Upper lobe of left lung (tissue), 6 donors: ENCODE data around the gene CNTNAP2. TPM values are rescaled to one million over a fixed set of nuclear protein-coding genes. Genes with fewer than 3 reads are reported as not detected.

Experiments used
- ATAC-seq, 2 donors: fragments of 200-7000 bp; cut with Tn5 transposase; one replicate each; pipeline ENCODE4 v1.9.1; 2022; ENCODE audit warnings: mild to moderate bottlenecking in 2 of 2, moderate library complexity in 2 of 2; ENCODE audit not compliant: low FRiP score in 2 of 2
- DNase-seq, 2 donors: peaks; one replicate each; pipeline ENCODE4 v3.0.0-alpha.2; 2019 to 2020
- H3K27ac ChIP-seq, 4 donors: fragments of 200-600 bp; sonication (generic); one replicate each; pipeline ENCODE4 v1.5.1; 2016 to 2019
- H3K27me3 ChIP-seq, 4 donors: fragments of 200-600 bp; sonication (generic); one replicate each; pipeline ENCODE4 v1.5.1; 2017 to 2019
- H3K36me3 ChIP-seq, 4 donors: fragments of 200-600 bp; sonication (generic); one replicate each; pipeline ENCODE4 v1.5.1; 2016 to 2019
- H3K4me1 ChIP-seq, 4 donors: fragments of 200-600 bp; sonication (generic); one replicate each; pipeline ENCODE4 v1.5.1; 2018 to 2019
- H3K4me3 ChIP-seq, 4 donors: fragments of 200-600 bp; sonication (generic); one replicate each; pipeline ENCODE4 v1.5.1; 2017 to 2019; ENCODE audit warnings: mild to moderate bottlenecking in 2 of 4, moderate library complexity in 1 of 4
- H3K9me3 ChIP-seq, 4 donors: fragments of 200-600 bp; sonication (generic); one replicate each; pipeline ENCODE4 v1.5.1; 2018 to 2019
- EP300 ChIP-seq, 4 donors: sonication (generic); formaldehyde crosslinking; IDR thresholded peaks; one replicate each; pipeline ENCODE4 v1.5.1; 2017; ENCODE audit warnings: antibody characterized with exemption in 4 of 4, control low read depth in 2 of 4
- POLR2A ChIP-seq, 4 donors: fragments of 450-650 bp; IDR thresholded peaks; one replicate each; pipeline ENCODE4 v1.5.1; 2016 to 2017; ENCODE audit warnings: antibody characterized with exemption in 4 of 4, mild to moderate bottlenecking in 2 of 4
- POLR2AphosphoS5 ChIP-seq, 2 donors: sonication (generic); formaldehyde crosslinking; IDR thresholded peaks; one replicate each; pipeline ENCODE4 v1.5.1; 2017; ENCODE audit warnings: antibody characterized with exemption in 2 of 2
- WGBS, 2 donors: methylation state at CpG; one replicate each; pipeline ENCODE4 v1.1.5; 2017 to 2018; 5-methylcytosine and 5-hydroxymethylcytosine counted together
- total RNA-seq, 6 donors: library from RNA; depleted of rRNA in 4 of 6; stranded (reverse); fragments of >200 nt in 4 of 6; gene quantifications; one replicate each; pipeline versions ENCODE4 v1.1.0 to v1.2.1, GENCODE V29; 2016 to 2021
- TF ChIP-seq, protein P1 (sequence below), 6 experiments: fragments of 450-650 bp in 4 of 6; fragments of 200-600 bp in 2 of 6; sonication (generic) in 2 of 6; IDR thresholded peaks; one replicate each; pipeline ENCODE4 v1.5.1; 2016 to 2019; ENCODE audit warnings: antibody characterized with exemption in 6 of 6
- donor health status: DM: no; HTN: no; CAD: no; lungs with moderate emphysema.
- donor health status: DM: no; HTN: yes; CAD: no; lungs with severe emphysema.

Gene CNTNAP2
- total RNA-seq, 6 donors from 2014 or later, result 0.06 to 1.0 (median 0.37) TPM

DNA sequence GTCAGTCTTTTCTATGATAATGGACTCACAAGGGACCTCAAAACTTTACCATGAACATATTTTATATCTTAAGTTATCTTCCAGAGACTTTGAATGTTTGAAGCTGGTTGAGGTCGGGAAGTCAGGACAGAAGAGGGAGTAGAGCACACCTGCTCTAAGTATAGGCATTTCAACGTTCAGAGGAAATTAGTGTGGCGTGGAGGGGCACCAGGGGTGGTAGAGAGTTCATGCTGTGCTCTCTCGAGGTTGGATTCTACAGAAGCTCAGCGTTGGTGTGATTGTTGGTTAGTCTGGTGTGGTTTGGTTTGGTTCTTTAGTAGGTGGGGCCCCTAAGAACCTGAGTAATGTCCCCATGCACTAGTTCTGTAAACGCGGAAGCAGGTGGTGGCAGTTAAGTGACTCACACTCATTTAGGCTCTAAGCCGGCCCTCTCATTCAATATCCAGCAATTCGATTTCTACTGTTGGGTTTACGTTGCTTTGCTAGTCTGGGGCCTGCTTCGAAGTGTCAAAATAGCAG lies 19.8 kb downstream of the CNTNAP2 start:
- DNase-seq (no peak), ATAC-seq (no peak)
- no peak overlapping the region for H3K4me3 ChIP-seq
- H3K4me1 ChIP-seq, result no peaks in the 10 kb centered on the region
- TF ChIP-seq EP300 (IDR thresholded peaks at IDR 0.05) (no peak), POLR2AphosphoS5 (IDR thresholded peaks at IDR 0.05) (no peak), POLR2A (IDR thresholded peaks at IDR 0.05) (no peak)
- TF ChIP-seq, protein P1, sequence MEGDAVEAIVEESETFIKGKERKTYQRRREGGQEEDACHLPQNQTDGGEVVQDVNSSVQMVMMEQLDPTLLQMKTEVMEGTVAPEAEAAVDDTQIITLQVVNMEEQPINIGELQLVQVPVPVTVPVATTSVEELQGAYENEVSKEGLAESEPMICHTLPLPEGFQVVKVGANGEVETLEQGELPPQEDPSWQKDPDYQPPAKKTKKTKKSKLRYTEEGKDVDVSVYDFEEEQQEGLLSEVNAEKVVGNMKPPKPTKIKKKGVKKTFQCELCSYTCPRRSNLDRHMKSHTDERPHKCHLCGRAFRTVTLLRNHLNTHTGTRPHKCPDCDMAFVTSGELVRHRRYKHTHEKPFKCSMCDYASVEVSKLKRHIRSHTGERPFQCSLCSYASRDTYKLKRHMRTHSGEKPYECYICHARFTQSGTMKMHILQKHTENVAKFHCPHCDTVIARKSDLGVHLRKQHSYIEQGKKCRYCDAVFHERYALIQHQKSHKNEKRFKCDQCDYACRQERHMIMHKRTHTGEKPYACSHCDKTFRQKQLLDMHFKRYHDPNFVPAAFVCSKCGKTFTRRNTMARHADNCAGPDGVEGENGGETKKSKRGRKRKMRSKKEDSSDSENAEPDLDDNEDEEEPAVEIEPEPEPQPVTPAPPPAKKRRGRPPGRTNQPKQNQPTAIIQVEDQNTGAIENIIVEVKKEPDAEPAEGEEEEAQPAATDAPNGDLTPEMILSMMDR (IDR thresholded peaks at IDR 0.05), result no peak
- no peaks in the 10 kb centered on the region for H3K36me3 ChIP-seq
- H3K9me3 ChIP-seq, result no peaks in the 10 kb centered on the region
- H3K27ac ChIP-seq, result no peak overlapping the region
- no peaks in the 10 kb centered on the region for H3K27me3 ChIP-seq
- 74 to 79% methylated on average over 10 to 11 of the region's 11 CpGs for WGBS, 2 donors

DNA sequence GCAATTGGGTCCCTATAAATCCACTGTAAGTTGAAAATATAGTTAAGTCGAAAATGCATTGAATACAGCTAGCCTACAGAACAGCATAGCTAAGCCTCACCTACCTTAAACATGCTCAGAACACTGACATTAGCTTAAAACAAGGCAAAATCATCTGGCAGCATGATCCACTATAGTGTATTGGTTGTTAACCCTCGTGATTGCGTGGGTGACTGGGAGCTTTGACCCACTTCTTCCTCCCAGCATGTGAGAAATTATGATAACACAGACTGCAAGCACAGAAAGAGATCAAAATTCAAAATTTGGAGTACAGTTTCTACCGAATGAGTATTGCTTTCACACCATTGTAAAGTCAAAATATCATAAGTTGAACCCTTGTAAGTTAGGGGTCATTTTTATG lies 22.3 kb downstream of the CNTNAP2 start:
- H3K4me3 ChIP-seq, result no peak overlapping the region
- ATAC-seq (no peak), DNase-seq (no peak)
- H3K27me3 ChIP-seq, result no peaks in the 10 kb centered on the region
- no peaks in the 10 kb centered on the region for H3K9me3 ChIP-seq
- H3K27ac ChIP-seq, result no peak overlapping the region
- no peak for TF ChIP-seq POLR2A (IDR thresholded peaks at IDR 0.05)
- TF ChIP-seq, protein P1 (IDR thresholded peaks at IDR 0.05), result no peak
- TF ChIP-seq POLR2AphosphoS5 (IDR thresholded peaks at IDR 0.05), result no peak
- no peak for TF ChIP-seq EP300 (IDR thresholded peaks at IDR 0.05)
- 64 to 72% methylated on average over 4 of the region's 4 CpGs for WGBS, 2 donors
- H3K36me3 ChIP-seq, result no peaks in the 10 kb centered on the region
- no peaks in the 10 kb centered on the region for H3K4me1 ChIP-seq

DNA sequence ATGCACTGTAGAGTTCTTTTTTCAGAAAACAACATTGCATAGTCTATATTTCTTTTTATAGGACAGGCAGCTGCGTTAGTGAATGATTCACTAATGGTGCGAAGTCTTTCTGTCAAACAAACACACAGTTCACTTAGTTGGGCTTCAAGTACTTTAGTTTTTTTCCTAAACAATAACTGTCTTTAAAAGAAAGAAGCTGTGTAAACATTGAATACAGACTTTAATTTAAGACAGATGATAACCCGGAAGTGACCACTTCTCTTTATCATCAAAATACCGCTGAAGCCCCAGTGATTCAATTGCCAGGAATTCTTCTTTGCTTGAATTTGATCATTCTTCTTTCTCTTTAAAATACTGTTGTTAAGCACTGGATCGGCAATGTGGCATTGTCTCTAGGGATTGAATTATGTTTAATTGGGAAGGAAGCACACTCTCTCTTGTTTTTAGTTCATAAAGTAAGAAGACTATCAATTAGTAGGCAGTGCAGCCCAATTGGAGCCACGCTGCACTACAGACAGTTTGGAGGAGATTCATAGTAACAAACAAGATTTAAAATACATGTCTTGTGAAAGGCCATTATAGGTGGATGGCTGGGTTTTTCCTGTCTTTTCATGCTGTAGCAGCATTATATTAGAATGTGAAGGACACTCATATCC lies 30.4 kb downstream of the CNTNAP2 start:
- WGBS, 2 donors, result 38 to 51% methylated on average over 6 of the region's 6 CpGs

DNA sequence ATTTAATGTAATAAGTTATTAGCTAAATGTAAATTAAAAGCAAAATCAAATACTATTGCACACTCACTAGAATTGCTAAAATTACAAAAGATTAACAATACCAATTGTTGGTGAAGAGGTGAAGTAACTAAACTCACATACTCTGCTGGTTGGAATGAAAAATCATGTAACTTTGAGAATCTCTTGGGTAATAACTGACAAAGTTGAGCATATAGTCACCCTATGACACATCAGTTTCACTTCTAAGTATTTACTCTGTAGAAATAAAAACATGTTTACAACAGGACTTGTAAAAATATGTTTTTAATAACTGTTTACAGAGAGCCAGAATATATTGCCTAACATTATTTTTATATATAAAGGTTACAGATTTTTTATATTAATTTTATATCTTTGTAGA lies 33.6 kb downstream of the CNTNAP2 start:
- H3K27me3 ChIP-seq, result no peaks in the 10 kb centered on the region
- H3K36me3 ChIP-seq, result no peaks in the 10 kb centered on the region
- no peak overlapping the region for H3K4me3 ChIP-seq
- no peak for DNase-seq
- no peak for ATAC-seq
- H3K27ac ChIP-seq, result no peak overlapping the region
- H3K9me3 ChIP-seq, result no peaks in the 10 kb centered on the region
- H3K4me1 ChIP-seq, result no peaks in the 10 kb centered on the region
- TF ChIP-seq, protein P1 (IDR thresholded peaks at IDR 0.05), result no peak
- TF ChIP-seq EP300 (IDR thresholded peaks at IDR 0.05), result no peak
- TF ChIP-seq POLR2A (IDR thresholded peaks at IDR 0.05), result no peak
- TF ChIP-seq POLR2AphosphoS5 (IDR thresholded peaks at IDR 0.05), result no peak

More for the DNA sequence above, 30.4 kb downstream of the CNTNAP2 start:
- no peaks in the 10 kb centered on the region for H3K36me3 ChIP-seq
- H3K27me3 ChIP-seq, result no peaks in the 10 kb centered on the region
- no peaks in the 10 kb centered on the region for H3K9me3 ChIP-seq
- no peak for DNase-seq
- no peak overlapping the region for H3K4me3 ChIP-seq
- TF ChIP-seq POLR2A (IDR thresholded peaks at IDR 0.05) (no peak), POLR2AphosphoS5 (IDR thresholded peaks at IDR 0.05) (no peak), EP300 (IDR thresholded peaks at IDR 0.05) (no peak)
- TF ChIP-seq, protein P1 (IDR thresholded peaks at IDR 0.05), result no peak
- no peaks in the 10 kb centered on the region for H3K4me1 ChIP-seq
- ATAC-seq, result no peak
- H3K27ac ChIP-seq, result no peak overlapping the region

DNA sequence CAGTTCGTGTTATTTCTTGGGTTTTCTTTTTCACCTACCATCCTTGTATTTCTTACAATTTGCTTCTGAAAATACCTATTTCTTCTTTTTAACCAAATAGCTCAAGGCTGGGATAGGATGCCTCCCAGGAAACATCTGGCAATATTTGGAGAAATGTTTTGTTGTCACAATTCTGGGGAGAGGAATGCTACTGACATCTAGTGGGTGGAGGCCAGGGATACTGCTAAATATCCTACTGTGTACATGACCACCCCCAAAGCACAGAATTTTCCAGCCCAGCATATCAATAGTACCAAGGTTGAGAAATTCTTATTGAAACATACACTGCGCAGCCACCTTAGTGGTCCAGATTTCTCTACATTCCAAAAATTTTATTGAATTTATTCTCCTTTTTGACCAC lies 55.5 kb downstream of the CNTNAP2 start:
- ATAC-seq, result no peak
- 84 to 85% methylated on average over 2 of the region's 2 CpGs for WGBS, 2 donors

More for the DNA sequence above, 55.5 kb downstream of the CNTNAP2 start:
- Histone ChIP-seq H3K27ac (no peak overlapping the region), H3K36me3 (no peaks in the 10 kb centered on the region), H3K27me3 (no peaks in the 10 kb centered on the region), H3K9me3 (no peaks in the 10 kb centered on the region), H3K4me1 (no peaks in the 10 kb centered on the region), H3K4me3 (no peak overlapping the region)
- no peak for DNase-seq
- TF ChIP-seq, protein P1 (IDR thresholded peaks at IDR 0.05), result no peak
- TF ChIP-seq POLR2AphosphoS5 (IDR thresholded peaks at IDR 0.05), result no peak
- TF ChIP-seq POLR2A (IDR thresholded peaks at IDR 0.05), result no peak
- TF ChIP-seq EP300 (IDR thresholded peaks at IDR 0.05), result no peak
